Measurements from ENCODE around the gene NOMO2.
"Not testable (repeated sequence)": the region's sequence is repeated elsewhere in the genome, so short reads cannot be mapped to it uniquely, and the experiment has no call there.

The NOMO2 gene

GRCh38 chr16:18518536-18519283 lies 43.2 kb downstream of the NOMO2 start:
- not testable (repeated sequence) for DNase-seq

DNA sequence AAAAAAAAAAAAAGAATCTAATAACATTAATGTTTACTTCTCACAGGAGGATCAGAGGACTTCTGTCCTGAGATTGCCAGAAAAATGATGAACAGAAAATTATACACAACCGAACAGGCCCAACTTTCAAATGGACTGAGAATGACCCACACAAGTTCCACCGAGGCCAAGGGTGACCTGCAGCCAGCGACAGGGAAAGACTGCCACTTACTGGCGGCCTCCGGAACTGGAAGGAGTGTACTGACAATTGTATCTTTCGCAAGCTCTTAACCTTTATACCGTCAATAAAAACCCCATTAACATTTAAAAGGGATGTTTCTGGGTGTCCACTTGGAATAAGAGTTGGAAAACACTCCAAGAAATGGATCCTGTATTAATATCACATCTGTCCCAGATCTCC lies 63.5 kb downstream of the NOMO2 start:
- not testable (repeated sequence) for DNase-seq

GRCh38 chr16:18497032-18497431 lies 64.9 kb downstream of the NOMO2 start:
- not testable (repeated sequence) for DNase-seq

DNA sequence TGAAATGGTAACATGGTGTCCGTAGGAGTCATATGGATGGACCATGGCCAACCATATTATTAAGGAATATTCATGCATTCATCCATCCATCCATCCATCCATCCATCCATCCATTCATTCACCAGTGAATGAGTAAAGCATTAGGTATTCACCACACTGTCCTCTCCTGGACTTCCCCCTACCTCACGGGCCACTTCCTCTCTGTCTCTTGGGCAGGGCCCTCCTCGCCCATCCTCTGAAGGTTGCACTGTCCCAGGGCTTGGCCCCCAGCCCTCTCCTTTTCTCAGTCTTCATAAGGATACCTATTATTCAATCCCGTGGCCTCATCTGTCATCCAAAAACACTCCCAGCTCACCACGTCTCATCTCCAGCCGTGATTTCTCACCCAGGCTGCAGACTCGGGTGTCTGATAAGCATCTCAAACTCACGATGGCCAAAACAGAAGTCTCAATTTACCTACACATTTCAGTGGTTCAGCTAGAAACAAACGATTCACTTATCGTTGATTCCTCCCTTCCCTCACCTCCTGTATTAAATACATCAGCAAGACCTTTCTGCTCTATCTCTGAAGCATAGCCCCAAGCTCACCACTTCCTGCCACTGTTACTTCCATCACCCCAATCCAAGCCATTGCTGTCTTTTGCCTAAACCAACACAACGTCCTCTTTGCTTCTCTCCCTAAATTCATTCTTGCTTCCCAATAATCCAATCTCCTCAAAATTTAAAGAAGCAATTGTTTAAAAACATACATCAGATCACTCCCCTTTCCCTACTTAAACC lies 69.6 kb downstream of the NOMO2 start:
- DNase-seq, result not testable (repeated sequence)

DNA sequence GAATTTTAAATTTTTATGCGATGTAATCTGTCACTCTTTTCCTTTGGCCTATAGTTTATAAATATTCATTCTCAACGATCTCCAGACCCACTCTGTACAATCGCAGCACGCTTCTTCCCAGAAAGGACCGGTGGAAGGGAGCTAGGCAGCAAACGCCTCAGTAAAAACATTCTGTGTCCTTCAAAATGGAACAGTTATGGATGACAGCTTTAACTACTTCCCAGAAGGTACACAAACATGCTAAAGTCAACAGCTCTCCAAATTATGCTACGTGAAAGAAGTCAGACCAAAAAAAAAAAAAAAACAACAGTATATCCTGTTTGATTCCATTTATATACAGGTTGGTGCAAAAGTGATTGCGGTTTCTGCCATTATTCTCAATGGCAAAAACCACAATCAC lies 125.9 kb downstream of the NOMO2 start:
- DNase-seq, result not testable (repeated sequence)

GRCh38 chr16:18415827-18416226 lies 146.1 kb downstream of the NOMO2 start:
- not testable (repeated sequence) for DNase-seq

- not testable (repeated sequence) for DNase-seq
Observed at GRCh38 chr16:18409532-18410293, 152.2 kb downstream of the NOMO2 start.

- DNase-seq, result not testable (repeated sequence)
Observed at GRCh38 chr16:18401851-18402657, 159.8 kb downstream of the NOMO2 start.

GRCh38 chr16:18401159-18401558 lies 160.7 kb downstream of the NOMO2 start:
- DNase-seq, result not testable (repeated sequence)

GRCh38 chr16:18394363-18394762 lies 167.5 kb downstream of the NOMO2 start:
- not testable (repeated sequence) for DNase-seq

DNA sequence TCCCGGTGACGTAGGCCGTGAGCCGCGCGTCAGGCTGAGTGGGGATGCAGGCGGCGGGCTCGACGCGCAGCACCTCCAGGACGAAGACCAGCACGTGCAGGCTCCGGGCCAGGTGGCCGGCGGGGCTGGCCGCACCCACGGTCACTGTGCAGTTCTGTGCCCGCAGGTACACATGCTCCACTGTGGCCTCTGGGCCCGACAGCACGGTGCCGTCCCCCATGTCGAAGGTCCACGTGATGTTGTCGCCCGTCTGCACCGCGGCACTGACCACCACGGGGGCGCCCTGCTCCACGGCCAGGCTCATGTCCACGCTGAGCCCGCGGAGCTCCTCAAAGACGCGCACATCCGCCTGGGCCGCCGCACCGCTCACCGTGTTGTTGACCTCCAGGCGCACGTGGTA lies 174.1 kb downstream of the NOMO2 start:
- not testable (repeated sequence) for DNase-seq

- DNase-seq, result not testable (repeated sequence)
Observed at GRCh38 chr16:18386517-18386916, 175.4 kb downstream of the NOMO2 start.

DNA sequence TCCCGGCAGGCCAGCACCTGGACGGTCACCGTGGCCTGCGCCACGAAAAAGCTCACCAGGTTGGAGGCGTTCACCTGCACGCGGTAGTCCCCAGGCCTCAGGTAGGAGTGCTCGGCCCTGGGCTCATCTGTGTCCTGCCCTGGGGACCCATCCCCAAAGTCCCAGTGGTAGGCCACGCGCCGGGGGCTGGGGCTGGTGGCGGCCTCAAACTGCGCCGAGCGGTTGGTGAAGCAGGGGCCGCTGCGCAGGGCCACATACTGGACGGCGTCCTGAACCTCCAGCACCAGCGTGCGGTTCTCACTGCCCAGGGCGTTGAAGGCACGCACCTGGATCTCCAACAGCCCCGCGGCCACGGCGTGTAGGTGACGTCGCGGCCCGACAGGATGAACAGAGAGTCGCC lies 176.6 kb downstream of the NOMO2 start:
- DNase-seq, result not testable (repeated sequence)

DNA sequence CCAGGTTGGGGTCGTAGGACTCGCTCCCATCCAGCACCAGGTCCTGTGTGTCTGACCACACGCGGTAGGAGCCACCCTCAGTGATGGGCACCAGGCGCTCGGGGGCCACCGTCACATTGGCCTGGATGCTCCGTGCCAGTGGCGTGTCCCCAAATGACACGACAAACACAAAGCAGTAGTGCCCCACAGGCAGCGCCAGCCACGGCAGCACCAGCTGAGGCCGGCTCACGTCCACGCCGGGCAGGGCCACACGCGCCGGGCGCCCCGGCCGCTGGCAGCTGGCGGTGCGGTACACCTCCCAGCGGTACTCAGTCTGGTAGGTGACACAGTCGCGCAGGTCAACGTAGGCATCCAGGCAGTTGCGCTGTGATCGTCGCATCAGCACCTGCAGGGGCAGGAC lies 177.0 kb downstream of the NOMO2 start:
- DNase-seq, result not testable (repeated sequence)

DNA sequence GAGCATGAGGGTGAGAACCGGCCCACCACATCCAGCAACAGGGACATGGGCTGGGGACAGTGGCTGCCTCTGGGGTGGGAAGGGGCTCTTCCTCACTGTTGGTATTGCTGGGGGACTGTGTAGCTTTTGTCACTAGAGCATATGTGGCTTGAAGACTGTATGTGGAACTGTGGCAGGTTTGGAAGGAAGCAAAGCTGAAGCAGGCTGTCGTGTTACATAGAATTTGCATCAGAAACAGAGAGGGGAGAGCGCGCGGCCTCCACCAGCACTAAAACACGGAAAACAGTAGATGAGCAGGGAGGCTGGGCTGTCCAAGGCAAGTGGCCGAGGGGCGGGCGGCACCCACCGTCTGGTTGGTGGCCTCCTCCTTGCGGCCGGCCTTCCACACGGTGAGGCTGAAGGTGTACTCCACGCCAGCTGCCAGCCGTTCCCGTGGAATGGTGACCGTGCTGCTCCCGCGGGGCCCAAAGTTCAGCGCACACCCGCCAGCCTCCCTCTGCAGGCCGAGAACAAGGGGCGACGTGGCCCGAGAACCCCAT lies 177.7 kb downstream of the NOMO2 start:
- DNase-seq, result not testable (repeated sequence)

GRCh38 chr16:18382696-18383095 lies 179.2 kb downstream of the NOMO2 start:
- not testable (repeated sequence) for DNase-seq
